Gastrocnemius medialis (tissue), 4 donors: Measurements from ENCODE around the gene EYA3. TPM values are rescaled to one million over a fixed set of nuclear protein-coding genes. Genes with fewer than 3 reads are reported as not detected.
A peak's percentile ranks its signal among the peaks of the same experiment; 100 is the strongest.

ENCODE experiments used
- ATAC-seq, 2 donors: fragments of 150-250 bp; one replicate each; pipeline ENCODE4 v1.9.1; 2016
- DNase-seq, 2 donors: peaks; one replicate each; pipeline ENCODE4 v3.0.0-alpha.2; 2019
- H3K27ac ChIP-seq, 4 donors: fragments of 200-600 bp; sonication (generic); 1 replicate in 1 of 4; 2 replicates in 3 of 4; pipeline ENCODE4 v1.5.1; 2016 to 2018; ENCODE audit warnings: mild to moderate bottlenecking in 2 of 4, moderate library complexity in 1 of 4
- H3K27me3 ChIP-seq, 3 donors: fragments of 200-600 bp; sonication (generic) in 2 of 3; 1 replicate in 1 of 3; 2 replicates in 2 of 3; pipeline versions ENCODE4 v1.5.1 to v1.6.0; 2016 to 2019; ENCODE audit warnings: mild to moderate bottlenecking in 1 of 3, moderate library complexity in 1 of 3
- H3K36me3 ChIP-seq, 2 donors: fragments of 200-600 bp; sonication (generic) in 1 of 2; one replicate each; pipeline ENCODE4 v1.5.1; 2017 to 2018
- H3K4me1 ChIP-seq, 2 donors: fragments of 200-600 bp; sonication (generic) in 1 of 2; one replicate each; pipeline ENCODE4 v1.5.1; 2016 to 2017; ENCODE audit warnings: mild to moderate bottlenecking in 2 of 2
- H3K4me3 ChIP-seq, 4 donors: fragments of 200-600 bp; sonication (generic) in 3 of 4; 1 replicate in 1 of 4; 2 replicates in 3 of 4; pipeline ENCODE4 v1.5.1; 2016 to 2019; ENCODE audit warnings: mild to moderate bottlenecking in 2 of 4
- H3K9me3 ChIP-seq, 3 donors: fragments of 200-600 bp; sonication (generic) in 2 of 3; 1 replicate in 1 of 3; 2 replicates in 2 of 3; pipeline ENCODE4 v1.5.1; 2016 to 2019
- POLR2A ChIP-seq, 2 donors: fragments of 450-650 bp; IDR thresholded peaks; one replicate each; pipeline ENCODE4 v1.6.1; 2017; ENCODE audit warnings: antibody characterized with exemption in 2 of 2, mild to moderate bottlenecking in 2 of 2, moderate library complexity in 2 of 2
- in situ Hi-C, 4 donors: fragments of 200-750 bp; cut with MboI; loops; one replicate each; pipeline versions ENCODE4 v1.15.0 to v1.8.0; 2017; ENCODE audit warnings: low sequenced_read_pairs in 4 of 4
- intact Hi-C: fragments of 100-400 bp; cut with DNase I; formaldehyde crosslinking; loops from one replicate; pipeline ENCODE4 v1.15.1; 2023; ENCODE audit warnings: low total_unique reads
- total RNA-seq, 4 donors: library from RNA; depleted of rRNA; stranded (reverse); fragments of >200 nt; gene quantifications; one replicate each; pipeline versions ENCODE4 v1.1.0 to v1.2.3, GENCODE V29; 2016
- TF ChIP-seq, protein P1 (sequence below), 5 experiments: fragments of 450-650 bp in 3 of 5; fragments of 200-600 bp in 2 of 5; sonication (generic) in 2 of 5; IDR thresholded peaks in 4 of 5; conservative IDR thresholded peaks in 1 of 5; 1 replicate in 4 of 5; 2 replicates in 1 of 5; pipeline ENCODE4 v1.5.1; 2016 to 2019; ENCODE audit warnings: antibody characterized with exemption in 5 of 5, mild to moderate bottlenecking in 3 of 5, moderate library complexity in 3 of 5

Gene EYA3
- total RNA-seq, 4 donors from 2014 or later: 9.2 to 19.5 (median 15.4) TPM

DNA sequence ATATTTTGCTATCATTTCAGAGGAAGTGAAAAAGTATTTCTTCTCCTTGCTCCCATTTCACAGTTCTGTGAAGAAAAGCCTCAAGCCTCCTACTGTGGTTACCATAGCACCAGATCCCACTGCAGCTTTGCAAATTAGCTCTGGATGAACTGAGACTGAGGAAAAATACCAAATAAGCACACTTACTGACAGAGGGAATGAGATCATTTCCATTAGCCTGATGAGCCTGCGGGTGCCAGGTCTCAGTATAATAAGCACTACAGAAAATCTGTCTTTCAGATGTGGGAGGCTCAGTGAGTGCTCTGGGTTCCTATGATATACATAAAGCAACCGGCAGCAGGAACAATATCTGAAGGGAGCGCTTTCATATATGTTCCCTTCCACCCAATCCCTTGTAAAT, 107.3 kb downstream of the EYA3 start:
- in situ Hi-C loops: loop anchor here in 2 of 4 donors (5.0 to 25.0 kb wide), 2 partner anchors 119 to 124 kb away; partner anchors contain the start of gene THEMIS2 (in 1 of the 2)
- Histone ChIP-seq H3K9me3 (no peaks in the 10 kb centered on the region), H3K27ac (no peak overlapping the region), H3K36me3 (peaks cover 0 to 21% of the 10 kb centered on the region in 2 donors), H3K27me3 (no peaks in the 10 kb centered on the region), H3K4me1 (peaks cover 3 to 10% of the 10 kb centered on the region in 2 donors), H3K4me3 (no peak overlapping the region)
- DNase-seq (no peak), ATAC-seq (no peak)
- intact Hi-C loops: no loop called here
- TF ChIP-seq, protein P1, sequence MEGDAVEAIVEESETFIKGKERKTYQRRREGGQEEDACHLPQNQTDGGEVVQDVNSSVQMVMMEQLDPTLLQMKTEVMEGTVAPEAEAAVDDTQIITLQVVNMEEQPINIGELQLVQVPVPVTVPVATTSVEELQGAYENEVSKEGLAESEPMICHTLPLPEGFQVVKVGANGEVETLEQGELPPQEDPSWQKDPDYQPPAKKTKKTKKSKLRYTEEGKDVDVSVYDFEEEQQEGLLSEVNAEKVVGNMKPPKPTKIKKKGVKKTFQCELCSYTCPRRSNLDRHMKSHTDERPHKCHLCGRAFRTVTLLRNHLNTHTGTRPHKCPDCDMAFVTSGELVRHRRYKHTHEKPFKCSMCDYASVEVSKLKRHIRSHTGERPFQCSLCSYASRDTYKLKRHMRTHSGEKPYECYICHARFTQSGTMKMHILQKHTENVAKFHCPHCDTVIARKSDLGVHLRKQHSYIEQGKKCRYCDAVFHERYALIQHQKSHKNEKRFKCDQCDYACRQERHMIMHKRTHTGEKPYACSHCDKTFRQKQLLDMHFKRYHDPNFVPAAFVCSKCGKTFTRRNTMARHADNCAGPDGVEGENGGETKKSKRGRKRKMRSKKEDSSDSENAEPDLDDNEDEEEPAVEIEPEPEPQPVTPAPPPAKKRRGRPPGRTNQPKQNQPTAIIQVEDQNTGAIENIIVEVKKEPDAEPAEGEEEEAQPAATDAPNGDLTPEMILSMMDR (IDR thresholded peaks at IDR 0.05 in 4 of 5, conservative IDR thresholded peaks at IDR 0.05 in 1 of 5): no peak
- TF ChIP-seq POLR2A (IDR thresholded peaks at IDR 0.05): no peak

DNA sequence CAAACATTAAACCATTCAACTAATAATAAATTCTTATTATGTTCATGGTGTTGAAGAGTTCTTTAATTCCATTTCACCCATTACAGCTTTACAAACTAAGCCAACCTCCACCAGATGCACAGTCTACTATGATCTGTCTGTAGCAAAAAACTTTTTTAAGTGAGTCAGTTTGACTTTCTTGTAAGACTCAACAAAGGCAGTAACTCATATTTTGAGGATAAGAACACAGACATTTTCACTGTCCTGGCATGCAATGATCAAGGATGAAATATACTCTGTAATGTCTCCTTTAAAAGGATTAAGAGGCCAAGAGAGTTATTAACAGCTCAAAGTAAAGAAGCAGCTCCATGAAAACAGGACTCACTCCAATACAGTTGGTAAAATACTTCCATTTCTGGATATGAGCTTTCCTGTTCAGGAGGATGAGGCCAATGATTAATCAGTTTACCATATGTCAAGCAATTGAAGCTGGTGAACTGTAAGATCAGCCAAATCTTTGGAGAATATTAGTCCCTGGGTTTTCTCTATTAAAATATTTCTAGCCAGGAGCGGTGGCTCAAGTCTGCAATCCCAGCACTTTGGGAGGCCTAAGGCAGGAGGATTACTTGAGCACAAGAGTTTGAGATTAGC, 108.1 kb downstream of the EYA3 start:
- DNase-seq (no peak), ATAC-seq (no peak)
- Histone ChIP-seq H3K27ac (peak overlapping the region in 1 of 4 donors; percentile 4), H3K9me3 (no peaks in the 10 kb centered on the region), H3K4me1 (peaks cover 3 to 10% of the 10 kb centered on the region in 2 donors), H3K27me3 (no peaks in the 10 kb centered on the region), H3K4me3 (no peak overlapping the region), H3K36me3 (peaks cover 0 to 26% of the 10 kb centered on the region in 2 donors)
- in situ Hi-C loops: loop anchor here in 2 of 4 donors (5.0 to 25.0 kb wide), 2 partner anchors 118 to 123 kb away; partner anchors contain the start of gene THEMIS2 (in 1 of the 2)
- intact Hi-C loops: loop anchor here (1.0 kb wide), 1 partner anchor 122 kb away; no protein-coding TSS in a partner anchor
- no peak for TF ChIP-seq POLR2A (IDR thresholded peaks at IDR 0.05)
- TF ChIP-seq, protein P1 (IDR thresholded peaks at IDR 0.05 in 4 of 5, conservative IDR thresholded peaks at IDR 0.05 in 1 of 5): no peak

DNA sequence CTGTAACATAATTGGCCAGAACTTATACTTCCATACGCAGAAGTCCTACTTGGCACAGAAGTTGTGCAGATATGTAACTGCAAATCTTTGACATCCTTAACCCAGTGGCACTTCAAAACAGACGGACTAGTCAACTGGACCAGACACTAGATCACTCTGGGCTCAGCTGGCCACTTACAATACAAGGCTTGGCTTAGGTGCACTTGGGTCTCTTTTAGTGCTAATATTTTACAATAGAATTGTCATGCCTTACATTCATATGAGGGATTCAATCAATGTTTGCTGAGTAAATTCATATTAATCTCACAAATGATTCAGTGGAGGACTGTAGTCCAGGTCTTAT, 108.6 kb downstream of the EYA3 start:
- intact Hi-C loops: loop anchor here (1.0 to 2.0 kb wide), 2 partner anchors 19 to 122 kb away; no protein-coding TSS in a partner anchor
- H3K36me3 ChIP-seq: peaks cover 0 to 26% of the 10 kb centered on the region in 2 donors
- ATAC-seq (no peak), DNase-seq (no peak)
- H3K27me3 ChIP-seq: no peaks in the 10 kb centered on the region
- peaks cover 3 to 10% of the 10 kb centered on the region in 2 donors for H3K4me1 ChIP-seq
- in situ Hi-C loops: loop anchor here in 2 of 4 donors (5.0 to 25.0 kb wide), 2 partner anchors 118 to 123 kb away; partner anchors contain the start of gene THEMIS2 (in 1 of the 2)
- H3K9me3 ChIP-seq: no peaks in the 10 kb centered on the region
- TF ChIP-seq POLR2A (IDR thresholded peaks at IDR 0.05): no peak
- TF ChIP-seq, protein P1 (IDR thresholded peaks at IDR 0.05 in 4 of 5, conservative IDR thresholded peaks at IDR 0.05 in 1 of 5): peak in 1 of 5 experiments; percentile 6
- H3K4me3 ChIP-seq: no peak overlapping the region
- peak overlapping the region in 3 of 4 donors; percentile 4 to 46 (median 38) for H3K27ac ChIP-seq

DNA sequence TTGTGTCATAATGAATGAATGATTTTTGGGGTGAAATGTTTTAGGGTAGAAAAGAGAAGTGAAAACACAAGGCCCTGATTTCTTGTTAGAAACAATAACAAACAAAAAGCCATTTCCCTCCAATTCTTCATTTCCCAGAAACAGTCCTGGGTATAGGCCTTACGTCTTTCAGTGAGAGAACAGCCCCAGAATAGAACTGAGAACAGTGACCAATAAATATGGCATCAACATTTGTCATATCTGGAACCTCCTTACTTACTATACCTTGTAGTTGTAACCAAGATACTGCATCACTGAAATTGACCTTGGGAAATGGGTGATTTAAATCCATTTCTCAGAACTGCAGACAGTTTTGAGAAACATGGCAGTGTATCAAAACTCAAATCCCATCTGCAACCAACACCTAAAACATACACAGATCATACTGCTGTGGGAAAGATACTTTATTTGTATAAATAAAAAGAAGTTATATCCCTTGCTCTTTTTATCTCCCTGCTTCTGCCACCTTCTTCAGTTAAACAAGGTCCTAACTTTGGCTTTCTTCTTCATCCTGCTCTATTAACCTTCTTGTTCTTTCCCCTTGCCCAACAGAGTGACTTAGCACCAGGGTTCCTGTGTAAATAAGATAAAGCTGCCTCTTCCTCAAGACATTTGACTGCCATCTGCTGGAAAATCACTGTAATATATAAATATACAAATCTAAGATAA, 109.1 kb downstream of the EYA3 start:
- no peak overlapping the region for H3K4me3 ChIP-seq
- no peak for DNase-seq
- TF ChIP-seq POLR2A (IDR thresholded peaks at IDR 0.05): no peak
- TF ChIP-seq, protein P1 (IDR thresholded peaks at IDR 0.05 in 4 of 5, conservative IDR thresholded peaks at IDR 0.05 in 1 of 5): peak; percentile 48 to 63 (median 61)
- in situ Hi-C loops: loop anchor here in 1 of 4 donors (25.0 kb wide), 1 partner anchor 117 kb away; the partner anchor contains the start of gene THEMIS2
- peak overlapping the region in 3 of 4 donors; percentile 38 to 66 (median 46) for H3K27ac ChIP-seq
- ATAC-seq: peak; percentile 93 to 96
- no peaks in the 10 kb centered on the region for H3K9me3 ChIP-seq
- intact Hi-C loops: loop anchor here (2.0 kb wide), 1 partner anchor 19 kb away; no protein-coding TSS in a partner anchor
- peaks cover 3 to 10% of the 10 kb centered on the region in 2 donors for H3K4me1 ChIP-seq
- peaks cover 0 to 32% of the 10 kb centered on the region in 2 donors for H3K36me3 ChIP-seq
- no peaks in the 10 kb centered on the region for H3K27me3 ChIP-seq
